Myocyte (in vitro differentiated cells): ENCODE data around the gene ADAM19. TPM values are rescaled to one million over a fixed set of nuclear protein-coding genes. Genes with fewer than 3 reads are reported as not detected.
"Not testable (repeated sequence)": the region's sequence is repeated elsewhere in the genome, so short reads cannot be mapped to it uniquely, and the experiment has no call there.

Experiments
- DNase-seq: peaks from one replicate; pipeline ENCODE4 v3.0.0-alpha.2; 2012; ENCODE audit warnings: low read depth
- total RNA-seq: library from RNA; depleted of rRNA; stranded (reverse); fragments of >200 nt; gene quantifications from 2 replicates; pipeline ENCODE4 v1.2.3, GENCODE V29; 2014

ADAM19 gene
- total RNA-seq, 1 donor from 2014 or later: 33.4 TPM

DNA sequence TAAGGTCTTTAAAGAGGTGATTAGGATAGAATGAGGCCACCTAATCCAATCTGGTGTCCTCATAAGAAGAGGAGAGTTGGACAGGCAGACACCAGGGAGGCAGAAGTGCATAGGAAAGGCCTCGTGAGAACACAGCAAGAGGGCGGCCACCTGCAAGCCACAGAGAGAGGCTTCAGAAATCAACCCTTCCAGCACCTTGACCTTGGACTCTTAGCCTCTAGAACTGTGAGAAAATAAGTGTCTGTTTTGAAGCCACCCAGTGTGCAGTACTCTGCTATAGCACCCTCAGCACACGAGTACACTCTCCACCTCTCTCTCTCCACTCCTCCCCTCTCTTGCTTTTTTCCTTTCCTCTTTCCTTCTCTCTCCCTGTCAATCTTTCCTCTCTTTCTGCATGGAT lies 88.7 kb downstream of the ADAM19 start:
- DNase-seq: no peak

DNA sequence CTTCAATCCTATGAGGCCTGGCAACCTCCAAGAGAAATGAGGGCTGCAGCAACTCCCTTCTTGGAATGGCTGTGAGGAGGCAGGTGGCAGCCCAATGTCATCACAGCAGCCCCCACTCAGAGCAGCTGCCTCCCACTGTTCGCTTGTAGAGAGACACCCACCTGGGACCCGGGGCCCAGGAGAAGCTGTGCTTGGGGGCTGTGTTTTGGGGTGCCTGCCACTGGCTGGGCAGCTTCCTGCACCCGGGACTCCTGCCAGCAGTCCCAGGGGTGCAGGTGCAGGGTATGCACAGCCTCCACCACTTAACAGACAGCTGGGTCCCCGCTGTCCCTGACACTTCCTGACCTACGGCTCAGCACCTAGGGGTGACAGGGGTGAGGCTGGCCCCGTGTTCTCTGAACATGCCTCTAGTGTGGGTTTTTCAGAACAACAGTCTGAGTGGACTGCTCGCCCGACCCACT lies 89.3 kb downstream of the ADAM19 start:
- no peak for DNase-seq

DNA sequence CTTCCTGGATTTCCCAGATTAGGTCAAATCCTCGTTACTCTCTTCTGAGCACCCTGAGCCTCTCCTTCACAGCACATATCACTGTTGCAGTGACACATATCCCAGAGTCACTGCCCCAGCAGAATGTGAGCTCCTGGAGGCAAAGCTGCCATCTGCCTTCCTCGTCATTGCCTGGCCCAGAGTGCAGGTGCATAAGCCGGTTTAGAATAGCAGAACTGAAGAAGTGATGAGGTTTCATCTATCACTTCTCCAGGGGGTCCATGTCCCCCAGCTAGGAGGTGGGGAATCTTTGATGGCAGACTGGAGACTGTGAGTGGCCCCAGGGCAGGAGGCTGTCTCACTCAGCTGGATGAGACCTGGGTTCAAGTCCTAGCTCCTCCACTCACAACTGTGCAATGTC lies 89.8 kb downstream of the ADAM19 start:
- DNase-seq: no peak

DNA sequence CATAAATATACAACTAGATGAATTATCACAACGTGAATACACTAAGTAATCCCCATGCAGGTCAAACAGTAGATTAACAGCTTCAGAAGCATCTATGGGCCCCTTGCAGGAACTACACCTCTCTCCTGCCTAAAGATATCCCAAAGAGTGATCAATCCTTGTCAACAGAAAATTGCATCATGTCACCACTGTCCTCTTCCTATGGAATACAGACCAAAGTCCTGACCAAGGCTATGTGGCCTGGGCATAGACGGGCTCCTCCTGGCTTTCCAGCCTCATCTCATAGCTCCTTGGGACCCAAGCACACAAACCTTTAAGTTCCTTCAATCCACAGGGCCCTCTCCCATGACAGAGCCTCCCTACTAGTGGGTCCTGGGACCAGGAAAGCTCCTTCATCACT lies 90.2 kb downstream of the ADAM19 start:
- DNase-seq: no peak

DNA sequence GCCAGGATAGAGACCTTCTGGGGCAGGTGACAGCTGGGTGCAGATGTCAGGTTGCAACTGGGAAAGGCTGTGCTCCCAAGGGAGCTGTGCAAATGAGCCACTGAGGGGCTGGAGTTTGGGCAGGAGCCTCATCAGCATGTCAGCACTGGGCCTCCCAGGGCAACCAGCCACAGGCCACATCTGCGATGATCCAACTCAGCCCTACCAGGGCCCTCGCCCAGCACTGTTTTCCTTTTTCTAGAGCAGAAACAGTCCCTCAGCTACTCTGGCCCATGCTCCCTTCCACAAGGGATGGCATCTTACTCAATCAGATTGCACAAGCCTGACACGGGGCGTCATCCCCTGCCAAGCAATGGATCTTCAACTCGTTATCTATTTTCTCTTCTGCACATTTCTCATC lies 90.8 kb downstream of the ADAM19 start:
- DNase-seq: peak; percentile 33

DNA sequence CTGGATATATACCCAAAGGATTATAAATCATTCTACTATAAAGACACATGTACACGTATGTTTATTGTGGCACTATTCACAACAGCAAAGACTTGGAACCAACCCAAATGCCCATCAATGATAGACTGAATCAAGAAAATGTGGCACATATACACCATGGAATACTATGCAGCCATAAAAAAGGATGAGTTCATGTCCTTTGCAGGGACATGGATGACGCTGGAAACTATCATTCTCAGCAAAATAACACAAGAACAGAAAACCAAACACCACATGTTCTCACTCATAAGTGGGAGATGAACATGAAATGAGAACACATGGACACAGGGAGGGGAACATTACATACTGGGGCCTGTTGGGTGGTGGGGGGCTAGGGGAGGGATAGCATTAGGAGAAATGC lies 92.9 kb downstream of the ADAM19 start:
- not testable (repeated sequence) for DNase-seq

DNA sequence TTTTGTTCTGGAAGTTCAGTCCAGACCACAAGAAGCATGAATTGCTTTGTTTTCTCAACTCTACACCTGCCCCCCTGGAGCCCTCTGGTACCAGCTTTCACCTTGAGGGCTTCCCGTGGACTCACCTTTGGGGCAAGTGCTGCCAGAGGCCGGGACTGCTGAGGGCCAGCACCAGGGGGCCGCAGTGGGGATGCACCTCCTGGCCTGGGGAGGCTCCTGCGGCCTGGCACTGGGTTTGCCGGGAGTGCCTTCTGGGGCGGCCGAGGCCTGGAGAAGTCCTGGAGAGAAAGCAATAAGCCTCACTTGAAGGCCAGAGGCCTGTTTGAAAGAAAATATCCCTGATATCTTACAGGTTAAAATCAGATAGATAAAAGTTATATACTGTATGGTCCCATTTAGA lies 93.9 kb downstream of the ADAM19 start:
- no peak for DNase-seq

DNA sequence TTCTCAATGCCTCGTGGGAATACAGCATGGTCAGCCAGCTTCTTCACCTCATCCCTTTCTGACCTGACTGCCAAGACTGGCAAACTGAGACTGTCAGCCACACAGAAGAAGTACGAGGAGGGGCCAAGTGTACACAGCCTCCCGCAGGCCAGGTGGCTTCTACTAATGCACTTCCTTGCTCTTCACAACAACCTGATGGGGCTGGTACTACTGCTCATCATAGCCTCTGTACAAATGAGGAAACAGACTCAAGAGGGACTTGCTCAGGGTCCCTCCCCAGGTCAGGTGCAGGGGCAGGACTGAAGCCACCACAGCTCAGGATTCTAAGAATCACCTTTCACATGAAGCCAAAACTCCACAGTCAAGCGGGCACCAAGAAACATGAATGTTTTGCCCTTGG lies 94.3 kb downstream of the ADAM19 start:
- no peak for DNase-seq

DNA sequence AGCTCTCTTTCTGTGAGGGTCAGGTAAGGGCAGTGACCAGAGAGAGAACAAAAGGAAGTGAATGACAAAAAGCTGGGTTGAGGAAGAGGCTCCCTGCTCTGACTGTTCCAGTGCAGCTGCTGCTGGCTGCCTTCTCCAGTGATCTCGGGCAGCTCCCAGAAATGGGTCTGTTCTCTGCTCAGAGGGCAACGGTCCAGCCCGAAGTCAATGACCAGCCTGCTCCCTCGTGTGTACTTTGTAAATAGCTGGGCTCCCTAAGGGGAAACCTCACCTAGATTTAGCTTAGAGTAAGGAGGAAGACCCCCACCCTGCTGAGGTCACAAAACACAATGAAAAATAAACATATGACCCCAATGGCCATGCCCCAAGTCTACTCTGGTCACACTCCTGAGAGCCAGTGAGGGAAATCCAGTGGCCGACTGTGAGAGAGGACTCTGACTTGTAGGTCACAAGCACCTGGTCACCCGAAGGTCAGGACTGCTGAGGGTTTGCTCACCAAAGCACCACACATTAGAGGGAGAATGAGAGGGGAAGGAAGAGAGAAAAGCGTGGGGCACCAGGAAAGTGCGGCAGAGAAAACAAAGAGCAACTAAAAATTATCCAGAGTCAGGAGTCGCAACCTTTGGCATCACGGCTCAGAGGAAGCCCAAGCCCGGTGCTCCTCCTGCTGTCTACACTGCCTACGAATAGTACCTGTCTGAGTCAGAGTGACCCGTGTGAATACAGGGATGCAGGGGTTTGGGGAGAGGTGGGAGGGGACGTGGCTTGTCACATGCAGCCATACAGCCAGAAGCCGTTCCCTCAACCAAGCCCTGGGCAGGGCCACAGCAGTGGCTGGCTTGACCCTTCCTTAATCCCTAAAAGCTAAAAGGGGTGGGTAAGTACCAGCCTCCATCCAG lies 95.7 kb downstream of the ADAM19 start:
- DNase-seq: no peak

DNA sequence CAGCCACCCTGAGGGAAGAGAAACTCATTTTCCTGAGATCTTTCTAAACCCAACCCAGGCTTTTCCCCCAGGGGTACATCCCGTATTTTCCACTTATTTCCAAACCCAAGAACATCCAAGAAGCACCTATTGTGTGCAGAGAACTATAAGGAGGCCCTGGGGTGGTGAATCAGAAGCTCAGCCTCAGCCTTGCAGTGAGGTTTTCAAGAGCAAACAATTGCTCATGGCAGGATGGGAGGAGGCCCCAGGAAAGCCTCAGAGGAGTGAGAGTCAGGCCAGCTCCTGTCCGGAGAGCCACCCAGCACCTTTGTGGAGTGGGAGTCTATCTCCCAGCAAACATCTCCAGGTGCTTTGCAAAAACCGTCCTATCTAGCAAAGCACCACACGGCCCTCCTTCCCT lies 96.4 kb downstream of the ADAM19 start:
- no peak for DNase-seq

DNA sequence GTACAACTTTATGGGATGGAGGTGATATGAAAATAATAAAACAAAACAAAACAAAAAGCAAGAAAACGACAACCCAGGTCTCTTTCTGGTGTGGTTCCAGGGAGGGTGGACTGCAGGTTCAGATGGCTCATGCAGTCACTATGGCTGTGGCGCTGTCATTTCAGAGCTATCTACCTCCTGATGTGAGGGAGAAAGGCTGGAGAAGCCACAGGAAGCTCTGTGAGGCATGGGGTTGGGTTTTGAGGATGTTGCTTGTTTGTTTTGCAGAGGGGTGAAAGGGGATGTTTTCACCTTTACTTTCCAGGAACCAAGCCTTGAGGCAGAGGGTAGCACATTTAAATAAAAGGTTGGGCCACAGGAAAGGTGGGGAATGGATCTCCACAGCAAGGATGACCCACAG lies 96.8 kb downstream of the ADAM19 start:
- DNase-seq: no peak

DNA sequence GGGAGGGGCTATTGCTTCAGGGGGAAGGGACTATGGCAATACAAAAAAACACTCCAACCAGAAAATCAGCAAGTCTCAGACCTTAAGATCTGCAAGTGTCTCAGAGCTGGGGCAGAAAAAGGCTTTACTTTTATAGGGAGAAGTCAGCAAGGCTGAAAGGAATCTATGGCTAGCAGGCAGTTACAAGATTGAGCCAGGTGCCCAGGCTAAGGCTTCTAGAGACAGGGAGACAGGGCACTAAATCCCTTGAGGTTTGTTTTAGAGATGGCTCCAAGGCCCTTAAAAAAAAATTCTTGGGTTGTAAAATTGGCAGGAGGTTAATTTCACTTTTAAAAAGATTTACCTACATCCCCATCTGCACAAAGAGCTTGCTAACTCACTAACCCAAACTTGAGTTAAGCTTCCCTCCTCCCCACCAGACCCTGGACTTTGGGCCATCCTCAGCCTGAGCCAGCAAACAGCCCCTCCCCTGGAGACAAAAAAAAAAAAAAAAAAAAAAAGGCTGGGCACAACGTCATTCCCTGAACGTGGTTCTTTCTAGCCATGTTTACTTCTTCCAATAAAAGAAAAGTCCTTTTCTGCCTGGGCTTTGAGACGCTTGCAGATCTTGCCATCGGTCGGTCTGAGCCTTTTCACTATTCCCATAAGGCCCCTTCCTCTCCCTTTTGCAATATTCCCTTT lies 97.6 kb downstream of the ADAM19 start:
- DNase-seq: no peak

DNA sequence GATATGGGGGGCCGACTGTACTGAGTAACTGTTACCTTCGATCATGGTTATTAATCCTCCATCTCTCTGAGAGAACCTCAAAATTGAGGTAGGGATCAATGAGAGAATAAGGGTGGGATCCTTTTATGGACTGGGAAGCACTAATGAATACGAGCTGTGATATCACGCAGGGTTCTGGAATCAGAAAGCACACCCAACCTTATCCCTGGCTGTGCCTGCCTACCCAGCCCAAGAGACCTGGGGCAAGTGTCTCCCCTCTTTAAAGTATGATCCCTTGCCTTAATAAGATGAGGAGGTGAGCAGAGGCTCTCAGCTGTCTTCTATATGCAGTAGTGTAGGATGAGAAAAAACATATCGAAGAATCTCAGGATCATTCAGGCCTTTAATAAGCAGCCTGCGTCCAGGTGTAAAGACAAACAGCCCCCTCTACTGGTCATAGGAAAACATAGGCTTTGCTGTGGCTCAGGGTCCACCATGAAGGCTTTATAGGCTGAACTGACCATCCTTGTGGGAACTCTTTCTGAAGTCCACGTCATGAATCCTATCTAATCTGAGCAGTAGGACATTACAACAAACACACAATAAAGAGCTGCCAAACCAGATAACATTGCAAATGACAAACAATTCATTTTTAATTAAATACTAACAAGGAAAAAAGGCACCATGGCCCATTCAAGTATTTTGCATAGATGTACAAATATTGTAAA lies 98.7 kb downstream of the ADAM19 start:
- peak; percentile 76 for DNase-seq

DNA sequence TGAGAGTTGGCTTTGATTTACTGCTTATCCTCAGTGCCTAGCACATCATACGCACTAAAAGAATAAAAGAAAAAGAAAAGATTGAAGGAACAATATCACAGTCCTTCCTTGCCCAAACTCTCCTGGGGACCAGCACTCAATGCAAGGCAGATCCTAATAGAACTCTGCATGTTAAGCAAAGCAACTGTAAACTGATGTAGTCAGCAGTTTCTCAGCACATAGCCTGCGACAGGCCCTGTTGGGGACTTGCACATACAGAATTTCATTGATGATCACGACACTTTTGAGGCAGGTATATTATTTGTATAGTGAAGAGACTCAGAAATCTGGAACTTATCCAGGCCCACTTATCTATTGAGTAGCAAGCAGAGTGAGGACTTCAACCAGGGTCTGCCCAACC lies 100.1 kb downstream of the ADAM19 start:
- DNase-seq: no peak

DNA sequence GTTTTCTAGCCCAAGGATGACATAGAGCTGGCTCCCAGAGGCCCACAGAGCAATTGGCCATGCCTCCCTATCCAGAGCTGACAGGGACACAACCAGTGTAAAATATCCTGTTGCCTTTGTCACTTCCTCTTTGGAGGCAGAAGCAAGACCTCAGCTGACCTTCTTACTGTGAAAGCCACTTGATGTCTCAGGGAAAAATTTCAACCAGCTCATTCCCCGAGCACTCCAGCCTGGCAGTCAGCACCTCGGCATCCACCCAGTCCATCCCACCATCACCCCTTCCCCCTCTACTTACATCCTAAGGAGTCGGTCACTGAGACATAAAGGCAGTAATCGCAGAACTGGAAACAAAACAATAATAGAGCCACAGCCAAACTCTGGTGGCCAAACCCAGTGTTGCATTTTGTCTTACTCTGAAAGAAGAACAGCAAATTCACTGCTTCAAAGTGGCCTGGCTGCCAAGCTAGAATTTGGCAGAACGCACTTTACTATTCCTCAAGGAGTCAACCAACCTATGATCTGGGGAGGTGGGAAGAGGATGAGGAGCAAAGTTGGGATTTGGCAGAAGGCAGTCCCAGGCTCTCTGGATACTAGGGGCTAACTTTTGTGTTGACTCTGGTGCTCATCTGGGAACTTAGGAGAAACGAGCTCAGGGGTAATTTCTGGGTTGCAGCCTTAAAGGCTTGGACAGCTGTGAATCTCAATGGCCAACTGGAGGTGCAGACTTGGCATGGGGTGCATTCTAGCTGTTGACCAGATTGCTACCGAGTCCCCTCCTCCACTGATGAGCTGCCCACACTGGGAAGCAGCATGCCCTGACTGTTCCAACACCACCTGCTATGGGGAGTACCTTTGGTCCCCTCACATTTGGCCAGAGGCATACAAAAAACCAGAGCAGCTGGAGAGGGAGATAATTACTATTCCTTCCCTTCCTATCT lies 101.9 kb downstream of the ADAM19 start:
- peak; percentile 72 for DNase-seq

DNA sequence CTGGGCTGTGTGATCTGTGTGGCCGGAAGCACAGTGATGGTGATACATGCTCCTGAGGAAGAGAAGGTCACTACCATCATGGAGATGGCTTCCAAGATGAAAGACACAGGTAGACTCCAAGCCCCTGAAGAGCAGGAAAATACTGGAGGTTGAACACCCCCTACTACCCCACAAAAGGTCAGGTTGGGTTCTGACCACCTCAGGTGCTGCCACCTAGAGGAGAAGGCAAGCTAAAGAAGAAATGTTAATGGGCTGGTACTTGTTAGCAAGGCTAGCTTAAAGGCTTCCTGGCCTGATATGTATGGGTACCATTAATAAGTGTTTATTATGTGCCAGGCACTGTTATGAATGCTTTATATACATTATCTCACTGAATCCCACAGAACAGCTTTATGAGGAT lies 103.9 kb downstream of the ADAM19 start:
- peak; percentile 42 for DNase-seq

DNA sequence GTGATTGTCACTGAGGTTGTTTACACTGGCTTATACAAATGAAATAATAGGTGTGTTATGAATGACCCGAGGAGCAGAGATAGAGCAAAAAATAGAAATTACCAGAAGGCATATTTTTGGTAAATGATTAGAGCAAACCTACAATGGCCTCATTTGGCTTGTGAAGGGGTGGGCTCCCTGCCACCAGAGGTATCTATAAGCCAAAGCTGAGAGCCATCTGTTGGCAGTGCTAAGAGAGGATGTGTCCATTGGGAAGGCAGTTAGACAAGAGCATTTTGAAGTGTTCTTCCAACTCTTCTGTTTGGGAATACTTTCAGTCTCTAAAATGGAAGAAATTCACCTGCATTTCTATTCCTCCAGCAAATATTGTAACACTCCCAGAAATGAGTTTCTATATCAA lies 104.9 kb downstream of the ADAM19 start:
- DNase-seq: no peak

DNA sequence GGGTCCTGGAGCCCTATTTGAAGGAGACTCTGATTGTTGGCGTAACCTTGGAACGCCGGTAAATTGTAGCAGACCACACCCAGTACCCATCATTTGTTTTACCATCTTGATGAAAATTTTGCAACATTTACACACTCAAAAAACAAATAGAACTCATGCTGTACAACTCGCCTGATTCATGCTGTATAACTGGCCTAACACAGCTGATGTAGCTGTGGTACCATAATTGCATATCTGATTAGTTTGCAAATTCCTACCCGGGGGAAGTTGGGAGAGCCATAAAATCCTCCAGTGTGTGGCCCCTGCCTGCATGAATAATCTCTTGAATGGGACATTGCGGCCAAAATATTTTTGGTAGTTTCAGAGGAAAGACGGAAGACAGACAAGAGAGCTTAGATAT lies 105.9 kb downstream of the ADAM19 start:
- no peak for DNase-seq

DNA sequence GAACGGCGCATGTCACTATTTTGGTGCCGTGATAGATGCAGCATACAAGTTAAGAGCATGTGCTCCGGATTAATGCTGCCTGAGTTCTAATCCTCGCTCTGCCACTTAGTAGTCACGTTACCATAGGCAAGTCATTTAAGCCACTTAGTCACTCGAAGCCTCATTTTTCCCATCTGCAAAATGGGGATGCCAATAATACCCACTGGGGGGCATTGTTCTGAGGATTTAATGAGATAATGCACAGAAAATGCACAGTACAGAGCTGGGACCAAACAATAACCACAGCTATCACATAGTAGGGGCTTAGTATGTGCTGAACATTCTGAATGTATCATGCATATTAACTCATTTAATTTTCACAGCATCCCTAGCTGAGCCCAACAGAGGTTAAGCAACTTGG lies 106.5 kb downstream of the ADAM19 start:
- DNase-seq: no peak

DNA sequence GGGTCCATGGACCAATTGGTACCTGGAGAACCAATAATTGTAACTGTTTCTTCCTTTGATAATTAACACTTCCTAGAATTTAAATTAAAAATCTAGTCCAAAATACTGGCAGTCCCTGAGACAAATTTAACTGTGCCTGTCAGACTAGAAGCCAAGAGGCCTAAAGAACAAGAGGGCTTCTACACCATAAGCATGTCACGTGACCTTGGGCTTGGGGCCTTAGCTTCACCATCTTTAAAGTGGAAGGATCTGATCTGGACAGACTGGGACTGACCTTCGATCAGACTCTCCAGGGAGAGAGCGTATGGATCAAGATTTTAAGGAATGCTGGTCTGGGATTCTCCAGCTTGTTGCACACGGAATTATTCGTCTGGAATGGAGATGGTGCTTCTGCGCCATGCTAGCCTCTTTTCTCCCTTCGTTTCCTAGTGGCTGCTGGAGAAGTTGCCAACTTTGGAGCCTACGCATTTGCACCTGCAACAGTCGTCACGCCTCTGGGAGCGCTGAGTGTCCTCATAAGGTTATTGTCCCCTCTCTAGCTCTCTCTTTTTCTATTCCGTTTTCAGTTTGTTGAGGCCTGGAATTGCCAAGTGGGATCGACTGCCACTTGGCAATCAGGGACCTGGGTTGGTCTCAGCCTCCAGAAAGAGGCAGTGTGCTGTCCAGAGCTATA lies 107.1 kb downstream of the ADAM19 start:
- DNase-seq: no peak
